IMR-90 (cell line): ENCODE results near the gene HDC. TPM values are rescaled to one million over a fixed set of nuclear protein-coding genes. Genes with fewer than 3 reads are reported as not detected.

ENCODE experiments used
- ATAC-seq: fragments of 200-7000 bp; cut with Tn5 transposase; 2 replicates; pipeline ENCODE4 v1.9.1; 2020; ENCODE audit warnings: low read depth, mild to moderate bottlenecking, moderate library complexity
- BruUV-seq: library from RNA; stranded (reverse); fragments of 400-500 nt; replicated peaks from 2 replicates; lab custom pipeline; 2021; lab: Mats Ljungman, UMichigan
- CTCF ChIA-PET: fragments of 300-600 bp; formaldehyde crosslinking; extraction: SDS; loops from one replicate; lab custom pipeline; 2021; ENCODE audit warnings: antibody characterized with exemption; lab: Yijun Ruan, JAX
- POLR2A ChIA-PET: fragments of 300-600 bp; sonication (Branson Sonifier 250); formaldehyde crosslinking; loops from one replicate; lab custom pipeline; 2022; ENCODE audit warnings: antibody characterized with exemption; ENCODE audit not compliant: unreplicated experiment; lab: Charles Lee
- DNase-seq: peaks from one replicate; pipeline ENCODE4 v3.0.0; 2013
- H2AFZ ChIP-seq: replicated peaks from 2 replicates; pipeline ENCODE3; 2013; ENCODE audit warnings: low read length, mild to moderate bottlenecking; ENCODE audit not compliant: poor library complexity
- H2AK5ac ChIP-seq: 2 replicates; pipeline ENCODE4 v1.6.1; 2013; ENCODE audit warnings: low read depth, low read length, inconsistent platforms
- H2AK9ac ChIP-seq: replicated peaks from 2 replicates; pipeline ENCODE3; 2013; ENCODE audit warnings: mild to moderate bottlenecking, low read depth, low read length, moderate library complexity; ENCODE audit not compliant: poor library complexity
- H2BK120ac ChIP-seq: 2 replicates; pipeline ENCODE4 v1.6.1; 2013; ENCODE audit warnings: low read depth, low read length, inconsistent platforms
- H2BK15ac ChIP-seq: 3 replicates; pipeline ENCODE4 v1.6.1; 2013; ENCODE audit warnings: low read depth, low read length, inconsistent platforms
- H2BK20ac ChIP-seq: 2 replicates; pipeline ENCODE4 v1.6.1; 2013; ENCODE audit warnings: low read depth, mild to moderate bottlenecking, inconsistent platforms, low read length, moderate library complexity
- H2BK5ac ChIP-seq: 2 replicates; pipeline ENCODE4 v1.6.1; 2013; ENCODE audit warnings: mild to moderate bottlenecking, low read depth, low read length, inconsistent platforms; ENCODE audit not compliant: poor library complexity, severe bottlenecking
- H3K14ac ChIP-seq: replicated peaks from 2 replicates; pipeline ENCODE4 v1.6.1; 2013; ENCODE audit warnings: low read depth, low read length, inconsistent platforms
- H3K18ac ChIP-seq: 2 replicates; pipeline ENCODE4 v1.6.1; 2013; ENCODE audit warnings: low read depth, low read length, control low read depth
- H3K23ac ChIP-seq: 2 replicates; pipeline ENCODE4 v1.6.1; 2013; ENCODE audit warnings: low read depth, low read length, inconsistent platforms
- H3K27ac ChIP-seq: 2 replicates; pipeline ENCODE4 v1.5.1; 2013; ENCODE audit warnings: mild to moderate bottlenecking, control low read depth, low read length; ENCODE audit not compliant: insufficient read depth
- H3K27me3 ChIP-seq: 2 replicates; pipeline ENCODE4 v1.6.1; 2013; ENCODE audit warnings: low read length; ENCODE audit not compliant: control insufficient read depth, insufficient read depth
- H3K36me3 ChIP-seq: 2 replicates; pipeline ENCODE4 v1.6.1; 2013; ENCODE audit warnings: low read length, mixed read lengths; ENCODE audit not compliant: control insufficient read depth, insufficient read depth
- H3K4ac ChIP-seq: 2 replicates; pipeline ENCODE4 v1.6.1; 2013; ENCODE audit warnings: low read depth, low read length, inconsistent platforms
- H3K4me1 ChIP-seq: 2 replicates; pipeline ENCODE4 v1.6.1; 2013; ENCODE audit warnings: low read length, mixed read lengths; ENCODE audit not compliant: control insufficient read depth, insufficient read depth
- H3K4me2 ChIP-seq: 2 replicates; pipeline ENCODE4 v1.6.1; 2013; ENCODE audit warnings: low read depth, mild to moderate bottlenecking, control low read depth, low read length, moderate library complexity
- H3K4me3 ChIP-seq: 2 replicates; pipeline ENCODE4 v1.5.1; 2013; ENCODE audit warnings: low read depth, mild to moderate bottlenecking, control low read depth, low read length, moderate library complexity; ENCODE audit not compliant: insufficient read depth
- H3K56ac ChIP-seq: 2 replicates; pipeline ENCODE4 v1.6.1; 2013; ENCODE audit warnings: low read length, inconsistent platforms; ENCODE audit not compliant: insufficient read depth; ENCODE audit errors: extremely low read depth
- H3K79me1 ChIP-seq, 2 experiments: 2 replicates each; pipeline ENCODE4 v1.6.1; 2013; ENCODE audit warnings: low read length in 2 of 2, inconsistent platforms in 1 of 2, low read depth in 1 of 2
- H3K9ac ChIP-seq: 2 replicates; pipeline ENCODE4 v1.6.1; 2013; ENCODE audit warnings: low read depth, low read length, control low read depth
- H3K9me1 ChIP-seq: 2 replicates; pipeline ENCODE4 v1.6.1; 2013; ENCODE audit warnings: low read length, inconsistent platforms; ENCODE audit not compliant: insufficient read depth
- H3K9me3 ChIP-seq: 2 replicates; pipeline ENCODE4 v1.6.1; 2013; ENCODE audit warnings: low read length; ENCODE audit not compliant: control insufficient read depth, insufficient read depth
- H4K20me1 ChIP-seq: 2 replicates; pipeline ENCODE4 v1.6.1; 2013; ENCODE audit warnings: low read length, inconsistent platforms; ENCODE audit not compliant: insufficient read depth
- H4K5ac ChIP-seq: 2 replicates; pipeline ENCODE4 v1.6.1; 2013; ENCODE audit warnings: mild to moderate bottlenecking, low read depth, low read length, control low read depth
- H4K8ac ChIP-seq, 2 experiments: 2 replicates each; pipeline ENCODE4 v1.6.1; 2013; ENCODE audit warnings: low read depth in 2 of 2, low read length in 2 of 2, control low read depth in 1 of 2, inconsistent platforms in 1 of 2
- H4K91ac ChIP-seq: 2 replicates; pipeline ENCODE4 v1.6.1; 2013; ENCODE audit warnings: low read depth, low read length, inconsistent platforms; ENCODE audit not compliant: insufficient read depth
- MAFK ChIP-seq: IDR thresholded peaks from 2 replicates; pipeline ENCODE4 v1.6.1; 2012; ENCODE audit warnings: low read depth, low read length, improper control_type of control experiment
- NFE2L2 ChIP-seq: fragments of 150-350 bp; IDR thresholded peaks from 2 replicates; pipeline ENCODE4 v1.6.1; 2016; ENCODE audit warnings: low read depth, mild to moderate bottlenecking, low read length
- RCOR1 ChIP-seq: IDR thresholded peaks from 2 replicates; pipeline ENCODE4 v1.6.1; 2012; ENCODE audit warnings: mild to moderate bottlenecking, low read length, improper control_type of control experiment; ENCODE audit not compliant: insufficient replicate concordance
- WGBS, 2 experiments: methylation state at CpG; one replicate each; pipeline versions ENCODE4 v1.1.5 to v1.1.7; 2013; ENCODE audit warnings: missing lambda C conversion rate in 2 of 2; ENCODE audit not compliant: insufficient read length in 1 of 2; ENCODE audit errors: extremely low coverage in 2 of 2; 5-methylcytosine and 5-hydroxymethylcytosine counted together
- dilution Hi-C: fragments of 300-500 bp; cut with HindIII; formaldehyde crosslinking; loops from one replicate; pipeline ENCODE4 v1.14.3; 2018; ENCODE audit warnings: low sequenced_read_pairs; ENCODE audit not compliant: unreplicated experiment
- in situ Hi-C: fragments of 300-500 bp; cut with MboI; formaldehyde crosslinking; loops from 3 replicates; pipeline ENCODE4 v1.14.3; 2019; ENCODE audit warnings: low sequenced_read_pairs, inconsistent platforms, mixed read lengths
- intact Hi-C: fragments of 100-400 bp; cut with micrococcal nuclease; formaldehyde crosslinking; loops from 2 replicates; pipeline ENCODE4 v1.10.0; 2022
- polyA plus RNA-seq, 3 experiments: library from polyadenylated mRNA; depleted of rRNA; stranded (reverse); fragments of >200 nt; gene quantifications; 2 replicates each; pipeline ENCODE4 v1.2.3, GENCODE V29; 2012; ENCODE audit warnings: low replicate concordance in 1 of 3
- total RNA-seq: library from RNA; depleted of rRNA; stranded (reverse); fragments of >200 nt; gene quantifications from 2 replicates; pipeline ENCODE4 v1.2.3, GENCODE V29; 2012

The HDC gene
- total and polyA plus RNA-seq, 2 of the 4 experiments (the other 2 are of a cell fraction): not detected

DNA sequence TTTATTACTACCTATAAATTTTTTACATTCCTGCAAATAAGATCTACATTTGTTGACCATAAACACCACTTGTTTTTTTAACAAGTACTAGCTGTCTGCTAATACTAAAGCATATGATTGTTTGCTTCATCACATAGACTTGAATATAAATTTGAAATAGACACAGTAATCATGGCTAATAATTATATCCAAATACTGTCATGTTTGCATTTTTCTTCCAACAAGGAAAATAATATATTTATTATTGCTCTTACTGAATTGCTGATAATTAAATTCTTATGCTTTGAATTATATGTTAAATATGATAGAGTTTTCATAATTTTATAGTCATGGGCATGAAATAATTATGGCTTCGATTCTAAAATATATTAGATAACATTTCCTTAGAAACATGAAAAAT is 40.5 kb downstream of the HDC start:
- Histone ChIP-seq H4K20me1 (no peaks in the 10 kb centered on the region), H3K23ac (no peak overlapping the region), H3K4ac (no peak overlapping the region), H4K8ac (no peak overlapping the region), H3K4me2 (no peak overlapping the region), H3K36me3 (no peaks in the 10 kb centered on the region), H3K27me3 (peaks cover 5% of the 10 kb centered on the region), H2AFZ (no peak overlapping the region), H3K27ac (no peak overlapping the region), H4K91ac (no peak overlapping the region), H3K9me1 (peaks cover 8% of the 10 kb centered on the region; the same call in 1 of the 2 replicates), H4K5ac (no peak overlapping the region), H2BK20ac (no peak overlapping the region), H3K4me3 (no peak overlapping the region), H3K4me1 (peaks cover 2% of the 10 kb centered on the region; the same call in 1 of the 2 replicates), H3K18ac (no peak overlapping the region), H3K9ac (no peak overlapping the region), H3K56ac (no peak overlapping the region), H2AK5ac (no peak overlapping the region), H3K14ac (no peak overlapping the region), H2BK5ac (no peak overlapping the region), H2BK15ac (no peak overlapping the region), H3K9me3 (no peaks in the 10 kb centered on the region), H2BK120ac (no peak overlapping the region), H2AK9ac (no peak overlapping the region), H3K79me1 (no peaks in the 10 kb centered on the region)
- CTCF ChIA-PET: interaction anchor here (0.6 kb wide), 1 partner anchor 535 kb away, joined by 3 read pairs; no protein-coding TSS in a partner anchor
- DNase-seq (no peak), ATAC-seq (no peak)
- no TSS peak for BruUV-seq
- intact Hi-C loops: no loop called here
- TF ChIP-seq MAFK (peak; percentile 35), NFE2L2 (no peak), RCOR1 (no peak)
- dilution Hi-C loops: no loop called here
- POLR2A ChIA-PET: no interaction called here
- in situ Hi-C loops: no loop called here
- no CpG with 5 or more reads among the region's 1 CpG for WGBS, 2 experiments
